HG02798 (cell line): ENCODE results near the gene SHMT1.

Source experiments
- ATAC-seq: cut with Tn5 transposase; IDR thresholded peaks from one replicate; pipeline ENCODE4 v1.9.1; 2021; ENCODE audit warnings: mild to moderate bottlenecking; ENCODE audit not compliant: unreplicated experiment, poor library complexity

SHMT1 gene

GRCh38 chr17:18328643-18329204 lies 34.6 kb downstream of the SHMT1 start:
- ATAC-seq: no peak

- ATAC-seq: no peak
These were observed 35.8 kb downstream of the SHMT1 start for GRCh38 chr17:18327556-18327955.

GRCh38 chr17:18327093-18327492 lies 36.3 kb downstream of the SHMT1 start:
- no peak for ATAC-seq

- ATAC-seq: no peak
These were observed 36.8 kb downstream of the SHMT1 start for GRCh38 chr17:18326572-18326971.

DNA sequence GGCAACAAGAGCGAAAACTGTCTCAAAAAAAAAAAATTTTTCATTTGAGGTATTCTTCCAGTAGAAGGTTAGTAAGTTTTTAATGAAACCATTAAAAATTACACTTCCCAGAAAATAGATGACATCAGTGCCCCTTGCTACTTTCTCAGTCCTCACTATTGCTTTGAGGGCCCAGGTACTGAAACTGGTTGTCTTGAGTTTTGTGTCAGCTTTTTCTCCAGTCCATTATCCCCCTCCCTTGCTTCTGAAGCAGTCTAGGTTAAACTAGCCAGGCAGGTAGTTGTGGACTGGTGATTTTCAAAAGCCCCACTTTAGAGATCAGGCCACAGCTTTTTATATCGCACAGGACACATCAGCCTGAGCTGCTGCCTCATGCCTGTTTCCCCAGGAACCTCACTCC lies 37.3 kb downstream of the SHMT1 start:
- no peak for ATAC-seq

- no peak for ATAC-seq
These were observed 39.0 kb downstream of the SHMT1 start for GRCh38 chr17:18324140-18325050.

GRCh38 chr17:18323507-18324139 lies 39.7 kb downstream of the SHMT1 start:
- ATAC-seq: no peak

GRCh38 chr17:18323007-18323406 lies 40.3 kb downstream of the SHMT1 start:
- no peak for ATAC-seq

- ATAC-seq: no peak
These were observed 40.8 kb downstream of the SHMT1 start for GRCh38 chr17:18322522-18322921.

DNA sequence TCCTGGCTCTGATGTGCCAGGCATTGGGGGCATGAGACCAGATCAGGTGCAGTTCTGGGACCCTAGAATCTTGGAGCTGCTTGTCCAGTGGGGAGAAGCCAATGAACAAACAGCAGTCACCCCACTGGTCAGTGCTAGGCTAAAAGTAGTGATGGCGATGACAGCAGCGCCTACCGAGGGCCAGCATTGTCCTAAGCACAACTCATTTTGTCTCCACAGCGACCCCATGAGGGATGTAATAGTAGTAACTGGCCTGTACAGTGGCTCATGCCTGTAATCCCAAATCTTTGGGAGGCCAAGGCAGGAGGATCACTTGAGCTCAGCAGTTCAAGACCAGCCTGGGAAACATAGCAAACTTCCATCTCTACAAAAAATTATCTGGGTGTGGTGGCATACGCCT lies 42.0 kb downstream of the SHMT1 start:
- ATAC-seq: no peak

GRCh38 chr17:18320301-18320700 lies 43.0 kb downstream of the SHMT1 start:
- no peak for ATAC-seq

DNA sequence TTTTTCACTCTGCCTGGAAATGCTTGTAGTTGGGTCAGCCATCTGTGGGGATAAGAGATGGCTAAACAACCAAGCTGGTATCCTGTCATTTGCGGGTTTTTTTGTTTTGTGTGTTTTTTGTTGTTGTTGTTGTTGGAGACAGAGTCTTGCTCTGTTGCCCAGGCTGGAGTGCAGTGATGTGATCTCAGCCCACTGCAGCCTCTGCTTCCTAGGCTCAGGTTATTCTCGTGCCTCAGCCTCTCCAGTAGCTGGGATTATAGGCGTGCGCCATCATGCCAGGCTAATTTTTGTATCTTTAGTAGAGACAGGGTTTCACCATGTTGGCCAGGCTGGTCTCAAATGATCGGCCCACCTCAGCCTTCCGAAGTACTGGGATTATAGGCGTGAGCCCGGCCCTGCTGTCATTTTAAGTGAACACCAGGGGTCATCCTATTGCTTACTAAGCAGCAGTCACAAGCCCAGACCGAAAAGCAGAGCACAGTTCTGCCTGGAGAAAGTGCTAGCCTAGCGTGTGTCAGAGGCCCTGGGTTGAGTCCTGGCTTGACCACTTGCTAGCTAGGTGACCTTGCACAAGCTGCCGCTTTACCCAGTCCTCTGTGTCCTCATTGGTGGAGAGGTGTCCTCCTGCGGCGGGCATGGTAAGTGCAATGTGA lies 43.6 kb downstream of the SHMT1 start:
- no peak for ATAC-seq

DNA sequence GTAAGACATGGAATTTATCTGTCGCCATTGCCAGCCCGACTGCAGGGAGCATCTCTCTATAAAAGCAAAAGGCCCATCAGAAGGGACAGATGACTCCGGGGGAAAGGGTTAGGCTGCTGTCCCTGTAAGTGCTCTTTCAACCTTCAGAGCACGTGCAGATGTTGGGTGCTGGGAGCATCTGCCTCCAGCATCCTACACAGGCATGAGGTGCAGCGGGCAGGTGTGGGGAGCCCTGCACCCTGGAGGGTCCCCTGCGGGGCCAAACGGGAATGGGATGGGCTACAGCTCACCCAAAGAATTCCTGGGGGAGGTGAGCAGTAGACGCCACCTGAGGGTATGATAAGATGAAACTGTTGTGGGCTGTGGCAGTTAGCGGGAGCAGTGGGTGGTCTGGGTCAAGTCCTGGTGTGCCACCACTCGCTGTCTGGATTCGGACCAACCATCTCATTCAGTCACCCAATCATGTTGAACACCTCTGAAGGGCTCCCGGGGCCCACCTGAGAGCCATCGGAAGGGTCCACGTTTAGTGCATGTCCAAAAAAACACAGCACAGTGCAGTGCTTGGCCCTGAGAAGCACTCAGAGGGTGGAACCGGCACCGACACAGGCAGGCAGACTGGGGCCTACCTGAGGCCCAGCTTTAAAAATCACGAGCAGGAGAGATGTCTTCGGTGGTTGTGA lies 44.4 kb downstream of the SHMT1 start:
- no peak for ATAC-seq

DNA sequence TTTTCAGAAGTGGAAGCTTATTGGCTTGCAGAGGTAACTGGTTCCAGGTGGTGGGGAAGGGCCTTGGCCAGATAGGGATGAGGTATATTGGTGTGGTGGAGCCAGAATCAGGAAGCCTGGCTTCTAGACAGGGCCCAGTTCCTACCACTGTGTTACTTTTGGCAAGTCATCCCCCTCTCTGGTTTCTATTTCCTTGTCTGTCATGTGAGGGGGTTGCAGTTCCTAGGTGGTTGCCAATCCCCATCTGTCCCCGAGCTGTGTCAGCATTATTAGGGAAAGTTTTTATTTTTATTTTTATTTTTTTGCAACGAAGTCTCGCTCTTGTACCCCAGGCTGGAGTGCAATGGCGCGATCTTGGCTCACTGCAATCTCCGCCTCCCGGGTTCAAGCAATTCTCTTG lies 45.2 kb downstream of the SHMT1 start:
- no peak for ATAC-seq

DNA sequence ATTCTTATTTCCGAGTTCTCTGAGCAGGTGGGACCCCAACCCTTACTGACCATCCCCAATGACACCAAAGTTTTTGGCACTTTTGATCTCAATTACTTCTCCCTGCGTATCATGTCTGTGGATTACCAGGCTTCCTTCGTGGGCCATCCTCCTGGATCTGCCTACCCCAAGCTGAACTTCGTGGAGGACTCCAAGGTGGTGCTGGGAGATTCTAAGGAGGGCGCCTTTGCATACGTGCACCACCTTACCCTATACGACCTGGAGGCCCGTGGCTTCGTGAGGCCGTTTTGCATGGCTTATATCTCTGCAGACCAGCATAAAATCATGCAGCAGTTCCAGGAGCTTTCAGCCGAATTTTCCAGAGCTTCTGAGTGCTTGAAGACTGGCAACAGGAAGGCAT lies 47.4 kb downstream of the SHMT1 start:
- ATAC-seq: no peak

DNA sequence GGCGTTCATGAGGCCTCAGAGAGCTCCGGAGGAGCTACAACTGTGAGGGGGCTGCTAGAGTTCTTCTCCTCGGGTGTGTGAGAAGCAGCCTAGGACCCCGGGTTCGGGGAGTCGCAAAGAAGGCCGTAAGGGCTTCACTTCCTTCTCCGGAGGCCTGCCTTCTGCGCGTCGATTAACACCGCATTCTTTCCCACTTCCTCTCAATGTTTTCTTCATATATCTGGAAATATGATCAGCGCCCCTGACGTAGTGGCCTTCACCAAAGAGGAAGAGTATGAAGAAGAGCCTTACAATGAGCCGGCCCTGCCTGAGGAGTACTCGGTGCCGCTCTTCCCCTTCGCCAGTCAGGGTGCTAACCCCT lies 47.8 kb downstream of the SHMT1 start:
- ATAC-seq: no peak

GRCh38 chr17:18314731-18315561 lies 48.4 kb downstream of the SHMT1 start, which contains the start of the genes SMCR8 and TOP3A:
SMCR8 (plus strand) TSS chr17:18315293; CDS start chr17:18315790, 497 bp downstream.
TOP3A (minus strand) TSS chr17:18314994; CDS start chr17:18314778, 216 bp downstream.
- ATAC-seq: peak; percentile 90

DNA sequence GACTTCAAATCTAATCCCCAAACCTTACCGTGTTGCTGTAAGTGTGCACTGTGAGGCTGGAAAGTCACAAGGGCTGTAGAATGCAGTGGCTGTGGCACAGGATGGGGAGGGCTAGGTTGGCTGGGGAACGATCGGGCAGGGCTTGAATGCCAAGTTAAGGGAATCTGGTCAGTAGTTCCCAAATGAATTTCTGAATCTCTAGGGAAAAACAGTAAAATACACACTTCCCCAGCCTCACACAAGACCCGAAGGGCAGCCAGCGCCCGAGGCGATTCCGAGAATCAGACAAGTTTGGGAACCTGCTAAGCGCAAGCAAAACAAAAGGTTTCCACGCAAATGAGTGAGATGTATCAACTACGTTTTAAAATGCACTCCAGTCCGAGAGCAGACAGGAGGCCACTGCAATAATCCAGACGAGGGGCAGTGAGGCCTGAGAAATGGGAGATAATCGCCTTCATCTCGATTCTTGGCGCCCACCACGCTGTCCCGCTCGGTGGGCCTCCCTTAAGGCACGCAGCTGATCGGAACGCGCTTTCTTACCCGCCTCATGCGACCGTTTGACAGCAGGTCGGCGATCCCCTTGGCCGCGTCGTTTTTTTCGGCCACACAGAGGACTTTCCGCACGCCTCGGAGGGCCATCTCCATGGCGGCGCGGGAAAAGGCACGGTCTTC lies 49.2 kb downstream of the SHMT1 start:
- ATAC-seq: no peak

GRCh38 chr17:18309202-18309601 lies 54.1 kb downstream of the SHMT1 start:
- no peak for ATAC-seq
